ENCODE measurements around the gene C16orf96. TPM values are rescaled to one million over a fixed set of nuclear protein-coding genes. Genes with fewer than 3 reads are reported as not detected.

Gene C16orf96
- total RNA-seq, 2 experiments from 2014 or later = 0.16 to 0.32 TPM

DNA sequence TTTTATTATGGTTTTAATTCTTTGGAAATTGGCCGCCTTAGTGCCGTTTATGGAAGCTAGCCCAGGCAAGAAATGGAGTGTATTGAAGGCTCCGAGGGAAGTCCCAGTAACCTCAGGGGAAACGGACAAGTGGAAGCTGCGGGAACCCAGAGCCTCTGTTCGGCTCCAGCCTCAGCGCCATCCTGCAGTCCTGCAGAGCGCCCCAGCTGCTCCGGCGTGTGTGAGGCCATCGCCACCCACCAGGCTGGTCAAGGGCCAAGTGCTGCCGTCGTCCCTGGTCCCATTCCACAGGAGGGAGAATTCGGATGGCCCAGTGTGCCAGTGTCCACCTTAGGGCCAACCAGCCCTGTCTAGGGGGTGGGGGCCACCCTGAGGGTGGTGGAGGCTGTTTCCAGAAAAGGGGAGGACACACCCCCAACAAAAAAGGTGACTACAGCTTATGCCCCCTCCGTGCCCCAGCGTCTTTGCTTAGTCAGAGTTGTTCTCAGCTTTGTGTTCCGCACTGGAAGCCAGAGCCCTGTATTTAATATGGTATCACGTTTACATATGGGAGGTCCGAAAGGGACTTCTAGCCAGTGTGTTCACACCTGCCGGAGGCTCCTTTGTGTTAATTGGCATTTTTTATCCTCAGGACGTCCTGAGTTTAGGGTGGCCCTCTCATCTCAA, 81.5 kb downstream of the C16orf96 start:
- Mint-ChIP-seq H3K4me3 (no peak overlapping the region), H3K36me3 (ENCODE audit: low read depth) (peaks cover 13% of the 10 kb centered on the region), H3K4me1 (ENCODE audit: low read depth) (peaks cover 31% of the 10 kb centered on the region), H3K27me3 (no peaks in the 10 kb centered on the region), H3K9me3 (no peaks in the 10 kb centered on the region), H3K27ac (no peak overlapping the region)
- ATAC-seq (no peak), DNase-seq (no peak)
- TF ChIP-seq CTCF (IDR thresholded peaks at IDR 0.05) = no peak
- CTCF ChIA-PET = interaction anchor here (1.0 to 1.4 kb wide), 2 partner anchors 12 to 13 kb away, joined by 3 to 7 read pairs; partner anchors contain the start of gene MGRN1
- POLR2A ChIA-PET = interaction anchor here (0.7 to 2.1 kb wide), 3 partner anchors 12 to 327 kb away, joined by 3 to 7 read pairs (median 4); no protein-coding TSS in a partner anchor
- intact Hi-C loops (cut with micrococcal nuclease) = no loop called here

GRCh38 chr16:4639899-4640509, 83.9 kb downstream of the C16orf96 start:
- Mint-ChIP-seq H3K9me3 (no peaks in the 10 kb centered on the region), H3K27me3 (no peaks in the 10 kb centered on the region), H3K4me3 (no peak overlapping the region), H3K27ac (no peak overlapping the region), H3K36me3 (ENCODE audit: low read depth) (peaks cover 13% of the 10 kb centered on the region), H3K4me1 (ENCODE audit: low read depth) (peaks cover 31% of the 10 kb centered on the region)
- ChIA-PET CTCF (no interaction called here), POLR2A (interaction anchor here (1.2 to 1.8 kb wide), 2 partner anchors 20 to 23 kb away, joined by 3 to 5 read pairs; no protein-coding TSS in a partner anchor)
- intact Hi-C loops (cut with micrococcal nuclease) = no loop called here
- DNase-seq = no peak
- no peak for TF ChIP-seq CTCF (IDR thresholded peaks at IDR 0.05)
- ATAC-seq = no peak

DNA sequence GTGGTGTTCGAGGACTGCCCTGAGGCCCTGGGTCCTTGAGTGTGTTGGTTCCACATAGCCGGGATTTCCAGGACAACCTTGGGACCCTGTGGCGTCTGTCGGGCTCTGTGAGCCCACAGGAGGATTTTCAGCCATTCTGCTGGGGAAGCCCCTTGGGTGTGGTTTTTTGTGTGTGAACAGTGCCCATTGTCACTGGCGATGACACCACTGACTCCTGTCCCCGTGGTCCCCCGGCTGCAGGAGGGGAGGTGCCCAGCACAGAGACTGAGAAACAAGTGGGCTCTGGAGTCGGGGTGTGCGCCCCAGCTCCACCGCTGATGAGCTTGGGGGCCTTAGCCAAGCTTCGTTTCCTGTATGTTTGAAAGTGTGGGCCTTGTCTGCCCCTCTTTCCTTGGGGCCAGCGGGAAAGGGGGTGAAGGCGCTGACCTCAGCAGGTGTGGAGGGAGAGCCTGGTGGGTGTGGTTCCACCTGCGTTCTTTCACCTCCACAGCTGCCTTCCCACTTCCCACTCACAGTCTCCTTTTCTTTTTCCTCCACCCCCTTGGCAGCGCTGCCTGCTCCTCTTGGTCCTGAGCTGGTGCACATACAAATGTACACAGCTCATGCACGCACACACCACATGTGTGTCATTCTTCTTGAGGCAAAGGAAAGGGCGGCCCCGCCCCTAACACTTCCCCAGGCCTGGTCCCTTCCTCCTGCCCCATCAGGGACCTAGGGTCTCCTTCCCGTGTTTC, 84.6 kb downstream of the C16orf96 start:
- TF ChIP-seq CTCF (IDR thresholded peaks at IDR 0.05) = no peak
- ATAC-seq (peak; percentile 64), DNase-seq (no peak)
- H3K4me3 Mint-ChIP-seq = no peak overlapping the region
- peaks cover 18% of the 10 kb centered on the region for H3K36me3 Mint-ChIP-seq (ENCODE audit: low read depth)
- H3K9me3 Mint-ChIP-seq = no peaks in the 10 kb centered on the region
- intact Hi-C loops (cut with micrococcal nuclease) = no loop called here
- H3K27me3 Mint-ChIP-seq = no peaks in the 10 kb centered on the region
- CTCF ChIA-PET = no interaction called here
- H3K4me1 Mint-ChIP-seq (ENCODE audit: low read depth) = peaks cover 36% of the 10 kb centered on the region
- H3K27ac Mint-ChIP-seq = peak overlapping the region; percentile 34
- POLR2A ChIA-PET = interaction anchor here (1.2 to 1.8 kb wide), 2 partner anchors 20 to 24 kb away, joined by 3 to 5 read pairs; no protein-coding TSS in a partner anchor

- H3K36me3 Mint-ChIP-seq (ENCODE audit: low read depth) = peaks cover 17% of the 10 kb centered on the region
- DNase-seq = no peak
- no peaks in the 10 kb centered on the region for H3K27me3 Mint-ChIP-seq
- intact Hi-C loops (cut with micrococcal nuclease) = no loop called here
- ATAC-seq = no peak
- ChIA-PET POLR2A (interaction anchor here (1.2 to 1.8 kb wide), 2 partner anchors 19 to 24 kb away, joined by 3 to 5 read pairs; no protein-coding TSS in a partner anchor), CTCF (no interaction called here)
- peak overlapping the region; percentile 34 for H3K27ac Mint-ChIP-seq
- H3K4me1 Mint-ChIP-seq (ENCODE audit: low read depth) = peaks cover 36% of the 10 kb centered on the region
- no peak for TF ChIP-seq CTCF (IDR thresholded peaks at IDR 0.05)
- H3K9me3 Mint-ChIP-seq = no peaks in the 10 kb centered on the region
- no peak overlapping the region for H3K4me3 Mint-ChIP-seq
Observed at GRCh38 chr16:4641306-4641687, 85.2 kb downstream of the C16orf96 start.
